ENCODE results near the gene DIP2A.

The DIP2A gene

DNA sequence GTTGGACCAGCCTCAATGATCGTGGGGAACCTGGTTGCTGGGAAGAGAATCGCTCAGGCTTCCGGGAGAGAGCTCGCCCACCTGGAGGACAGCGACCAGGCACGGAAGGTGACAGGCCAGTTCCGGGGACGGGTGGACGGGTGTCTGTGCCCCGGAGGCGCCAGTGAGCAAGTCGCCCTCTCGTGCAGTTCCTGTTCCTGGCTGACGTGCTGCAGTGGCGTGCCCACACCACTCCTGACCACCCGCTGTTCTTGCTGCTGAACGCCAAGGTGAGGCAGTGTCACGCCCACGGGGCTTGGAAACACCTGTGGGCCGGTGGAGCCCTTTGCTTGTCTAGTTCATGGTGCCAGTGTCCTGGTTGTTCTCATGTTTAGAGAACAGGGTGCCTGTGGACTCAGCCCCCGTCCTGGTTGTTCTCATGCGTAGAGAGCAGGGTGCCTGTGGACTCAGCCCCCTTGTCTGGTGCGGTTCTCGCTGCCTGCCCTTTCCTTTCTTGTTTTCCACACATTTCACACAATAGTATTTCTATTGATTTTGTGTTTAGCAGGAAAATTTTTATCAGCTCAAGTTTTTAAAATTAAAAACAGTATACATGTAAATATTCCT, 93.0 kb downstream of the DIP2A start:
- no peak for DNase-seq (ENCODE audit: low read depth)
- TF ChIP-seq, protein P1, sequence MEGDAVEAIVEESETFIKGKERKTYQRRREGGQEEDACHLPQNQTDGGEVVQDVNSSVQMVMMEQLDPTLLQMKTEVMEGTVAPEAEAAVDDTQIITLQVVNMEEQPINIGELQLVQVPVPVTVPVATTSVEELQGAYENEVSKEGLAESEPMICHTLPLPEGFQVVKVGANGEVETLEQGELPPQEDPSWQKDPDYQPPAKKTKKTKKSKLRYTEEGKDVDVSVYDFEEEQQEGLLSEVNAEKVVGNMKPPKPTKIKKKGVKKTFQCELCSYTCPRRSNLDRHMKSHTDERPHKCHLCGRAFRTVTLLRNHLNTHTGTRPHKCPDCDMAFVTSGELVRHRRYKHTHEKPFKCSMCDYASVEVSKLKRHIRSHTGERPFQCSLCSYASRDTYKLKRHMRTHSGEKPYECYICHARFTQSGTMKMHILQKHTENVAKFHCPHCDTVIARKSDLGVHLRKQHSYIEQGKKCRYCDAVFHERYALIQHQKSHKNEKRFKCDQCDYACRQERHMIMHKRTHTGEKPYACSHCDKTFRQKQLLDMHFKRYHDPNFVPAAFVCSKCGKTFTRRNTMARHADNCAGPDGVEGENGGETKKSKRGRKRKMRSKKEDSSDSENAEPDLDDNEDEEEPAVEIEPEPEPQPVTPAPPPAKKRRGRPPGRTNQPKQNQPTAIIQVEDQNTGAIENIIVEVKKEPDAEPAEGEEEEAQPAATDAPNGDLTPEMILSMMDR (IDR thresholded peaks at IDR 0.05; ENCODE audit: insufficient read depth, low read depth, low read length, missing control alignments) = no peak
- no peak overlapping the region for H3K4me3 ChIP-seq (ENCODE audit: low read depth, low read length)

DNA sequence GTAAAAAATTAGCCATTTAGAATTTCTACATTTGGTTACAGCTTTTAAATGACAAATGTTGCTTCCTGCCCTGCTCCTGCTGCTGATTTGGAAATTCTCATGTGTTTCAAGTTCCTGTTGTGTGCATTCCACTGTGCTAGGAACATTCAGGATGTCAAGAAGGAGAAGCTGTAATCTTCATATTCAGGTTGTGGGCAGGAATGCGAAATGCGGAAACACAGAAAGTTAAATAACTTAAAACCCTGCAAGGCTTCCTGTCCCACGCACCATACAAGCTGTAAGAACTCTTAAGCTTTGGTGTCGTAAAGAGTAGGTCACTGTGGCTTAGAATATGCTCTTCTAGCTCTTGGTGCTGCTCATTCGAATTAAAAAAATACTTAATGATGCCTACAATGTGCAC, 93.6 kb downstream of the DIP2A start:
- H3K4me3 ChIP-seq (ENCODE audit: low read depth, low read length) = no peak overlapping the region
- no peak for DNase-seq (ENCODE audit: low read depth)
- TF ChIP-seq, protein P1 (IDR thresholded peaks at IDR 0.05; ENCODE audit: insufficient read depth, low read depth, low read length, missing control alignments) = no peak

DNA sequence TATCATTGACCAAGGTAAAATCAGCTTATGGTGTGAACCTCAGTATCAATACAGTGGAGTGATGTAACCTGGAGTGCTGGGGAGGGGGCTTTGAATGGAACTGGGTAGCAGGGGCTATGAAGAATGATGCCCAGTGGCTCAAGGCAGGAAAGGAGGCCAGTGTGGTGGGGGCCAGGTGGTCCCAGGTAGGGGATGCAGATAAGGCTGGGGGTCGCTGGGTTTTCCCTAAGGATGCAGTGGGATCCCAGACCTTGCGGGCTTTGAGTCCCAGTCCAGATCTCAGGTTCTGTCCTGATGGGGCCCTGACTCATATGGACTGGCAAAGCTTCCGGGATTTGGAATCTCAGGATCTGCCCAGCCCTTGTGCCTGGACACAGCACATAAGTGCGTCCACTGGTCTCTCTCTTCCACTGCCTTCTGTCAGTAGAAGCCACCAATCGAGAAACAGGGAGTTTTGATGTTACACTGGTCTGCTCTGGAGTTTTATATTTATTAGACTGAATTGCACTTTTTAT, 94.2 kb downstream of the DIP2A start:
- TF ChIP-seq, protein P1 (IDR thresholded peaks at IDR 0.05; ENCODE audit: insufficient read depth, low read depth, low read length, missing control alignments) = no peak
- H3K4me3 ChIP-seq (ENCODE audit: low read depth, low read length) = no peak overlapping the region
- no peak for DNase-seq (ENCODE audit: low read depth)

DNA sequence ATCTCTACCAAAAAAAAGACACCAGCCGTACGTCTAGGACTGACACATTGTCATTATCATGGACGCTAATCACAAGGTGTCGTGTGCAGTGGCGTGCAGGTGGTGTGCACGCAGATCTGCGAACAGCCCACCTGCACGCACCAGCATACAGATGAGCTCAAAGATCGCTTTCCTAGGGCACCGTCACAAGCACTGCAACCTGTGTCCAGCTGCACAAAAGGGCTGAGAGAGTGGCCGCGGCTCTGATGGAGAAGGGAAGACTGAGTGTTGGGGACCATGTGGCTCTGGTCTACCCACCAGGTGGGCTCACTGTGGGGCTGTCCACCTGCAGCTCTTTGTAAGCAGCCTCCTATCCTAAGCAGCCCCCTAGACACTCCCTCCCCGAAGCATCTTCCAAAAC, 95.3 kb downstream of the DIP2A start:
- TF ChIP-seq, protein P1 (IDR thresholded peaks at IDR 0.05; ENCODE audit: insufficient read depth, low read depth, low read length, missing control alignments) = no peak
- no peak overlapping the region for H3K4me3 ChIP-seq (ENCODE audit: low read depth, low read length)

DNA sequence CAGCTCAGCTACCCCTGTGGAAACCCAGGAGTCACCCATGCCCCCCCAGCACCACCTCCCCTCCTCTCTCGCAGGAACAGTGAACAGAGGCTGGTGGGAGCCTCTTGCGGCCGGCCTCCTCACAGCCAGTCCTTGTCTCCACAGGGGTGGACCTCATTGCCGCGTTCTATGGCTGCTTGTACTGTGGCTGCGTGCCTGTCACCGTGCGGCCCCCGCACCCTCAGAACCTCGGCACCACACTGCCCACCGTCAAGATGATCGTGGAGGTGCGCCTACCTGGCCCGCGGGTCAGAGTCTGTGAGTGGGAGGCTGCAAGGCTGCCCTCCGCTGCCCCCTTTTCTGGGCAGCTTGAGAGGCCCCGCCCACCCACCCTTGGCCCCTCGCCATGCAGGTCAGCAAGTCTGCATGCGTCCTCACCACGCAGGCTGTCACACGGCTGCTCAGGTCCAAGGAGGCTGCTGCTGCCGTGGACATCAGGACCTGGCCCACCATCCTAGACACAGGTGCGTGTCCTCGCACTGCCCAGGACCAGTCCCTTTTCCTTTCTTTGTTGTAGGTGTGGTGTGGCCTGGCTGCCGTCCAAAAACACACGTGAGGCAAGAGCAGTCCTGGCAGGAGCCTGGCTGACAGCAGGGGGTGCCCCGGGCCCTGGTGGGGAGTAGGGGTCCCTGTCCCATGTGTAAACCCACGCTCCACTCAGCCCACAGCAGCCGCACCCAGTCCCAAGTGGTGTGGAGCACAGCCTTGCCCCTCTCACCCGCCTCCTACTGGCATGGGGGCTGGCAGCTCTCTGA, 95.9 kb downstream of the DIP2A start:
- TF ChIP-seq, protein P1 (IDR thresholded peaks at IDR 0.05; ENCODE audit: insufficient read depth, low read depth, low read length, missing control alignments) = no peak
- no peak for DNase-seq (ENCODE audit: low read depth)
- H3K4me3 ChIP-seq (ENCODE audit: low read depth, low read length) = no peak overlapping the region

More for the DNA sequence above, 95.3 kb downstream of the DIP2A start:
- DNase-seq (ENCODE audit: low read depth) = no peak

DNA sequence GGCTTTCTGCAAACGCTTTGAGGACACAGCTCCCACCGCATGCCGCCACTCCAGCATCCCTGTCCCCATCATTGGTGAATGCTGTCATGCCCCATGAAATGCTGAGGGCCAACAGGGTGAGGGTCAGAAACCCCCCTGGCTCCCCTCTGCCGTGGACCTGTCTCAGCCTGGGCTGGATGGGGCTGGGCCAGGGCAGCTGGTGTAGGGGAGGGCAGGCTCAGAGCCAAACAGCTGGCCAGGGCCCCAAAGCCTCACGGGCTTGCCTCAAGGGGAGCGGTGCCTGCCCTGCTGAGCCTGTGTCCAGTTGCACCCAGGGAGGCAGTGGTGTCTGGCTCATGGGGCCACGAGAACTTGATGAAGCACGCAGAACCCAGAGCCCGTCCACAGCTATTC, 96.5 kb downstream of the DIP2A start:
- no peak overlapping the region for H3K4me3 ChIP-seq (ENCODE audit: low read depth, low read length)
- TF ChIP-seq, protein P1 (IDR thresholded peaks at IDR 0.05; ENCODE audit: insufficient read depth, low read depth, low read length, missing control alignments) = no peak
- no peak for DNase-seq (ENCODE audit: low read depth)

Measured in GM12865 (cell line).